Amniotic stem cell (primary cell): ENCODE data around the gene CTNNA3.
"Not testable (repeated sequence)": the region's sequence is repeated elsewhere in the genome, so short reads cannot be mapped to it uniquely, and the experiment has no call there.

Experiments
- DNase-seq: peaks from one replicate; lab custom pipeline; 2025; lab: John Stamatoyannopoulos, UW

The CTNNA3 gene

GRCh38 chr10:67602268-67602950 lies 93.6 kb downstream of the CTNNA3 start:
- peak; percentile 78 for DNase-seq

GRCh38 chr10:67599597-67599996 lies 96.4 kb downstream of the CTNNA3 start:
- no peak for DNase-seq

- DNase-seq: no peak
Observed at GRCh38 chr10:67596641-67597040, 99.4 kb downstream of the CTNNA3 start.

- DNase-seq: no peak
Observed at GRCh38 chr10:67587771-67588170, 108.2 kb downstream of the CTNNA3 start.

DNA sequence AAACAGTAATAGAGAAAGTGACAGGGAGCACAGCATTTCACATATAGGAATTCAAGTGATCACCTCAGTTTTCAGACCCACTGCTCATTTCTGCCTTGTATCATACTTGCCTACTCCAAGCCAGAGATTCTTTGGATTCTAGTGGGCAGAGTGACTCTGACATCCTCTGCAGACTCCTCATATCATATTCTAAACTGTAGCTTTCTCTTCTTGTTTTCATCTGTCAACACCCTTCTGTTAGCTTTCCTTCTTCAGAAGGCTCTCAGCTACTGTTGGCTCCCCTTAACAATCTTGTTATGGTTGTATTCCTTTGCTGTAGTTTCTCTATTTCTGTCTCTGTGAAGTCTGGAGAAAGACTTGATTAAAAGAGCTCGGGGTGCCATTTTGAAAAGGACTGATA lies 120.5 kb downstream of the CTNNA3 start:
- no peak for DNase-seq

GRCh38 chr10:67573484-67573883 lies 122.5 kb downstream of the CTNNA3 start:
- DNase-seq: no peak

DNA sequence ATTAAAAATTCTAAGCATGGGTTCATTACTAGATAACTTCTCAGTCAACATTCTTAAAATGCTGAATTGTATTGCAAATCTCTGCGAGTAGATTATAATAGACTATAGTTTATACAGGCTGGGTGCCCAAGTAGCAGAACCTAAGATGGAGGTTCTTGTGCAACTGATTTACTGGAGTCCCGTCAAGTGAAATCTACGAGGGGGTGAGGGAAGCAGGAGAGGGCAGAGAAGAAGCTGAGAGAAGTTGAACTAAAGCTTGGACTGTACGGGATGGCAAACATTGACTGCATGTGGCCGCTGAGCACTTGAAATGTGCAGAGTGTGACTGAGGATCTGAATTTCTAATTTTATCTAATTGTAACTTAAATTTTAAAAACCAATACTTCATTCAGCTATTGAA lies 124.5 kb downstream of the CTNNA3 start:
- DNase-seq: no peak

GRCh38 chr10:67558311-67558710 lies 137.7 kb downstream of the CTNNA3 start:
- DNase-seq: not testable (repeated sequence)

DNA sequence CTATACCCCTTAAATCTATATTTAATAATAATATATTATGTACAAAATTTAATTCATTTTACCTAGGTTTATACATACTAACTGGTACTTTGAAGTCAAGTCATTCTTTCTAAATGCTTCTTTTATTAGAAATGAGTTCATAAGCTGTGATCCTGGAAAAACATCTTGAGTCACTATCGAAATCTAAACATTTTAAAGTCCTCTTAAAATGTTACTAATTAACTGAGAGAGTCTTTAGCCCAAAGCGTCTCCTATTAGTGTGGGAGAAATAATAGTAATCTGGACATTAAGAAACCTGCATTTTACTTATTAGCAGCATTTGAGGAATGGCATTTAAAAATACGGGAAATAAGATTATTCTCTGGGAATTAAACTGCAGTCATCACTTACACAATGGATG lies 142.7 kb downstream of the CTNNA3 start:
- DNase-seq: no peak

DNA sequence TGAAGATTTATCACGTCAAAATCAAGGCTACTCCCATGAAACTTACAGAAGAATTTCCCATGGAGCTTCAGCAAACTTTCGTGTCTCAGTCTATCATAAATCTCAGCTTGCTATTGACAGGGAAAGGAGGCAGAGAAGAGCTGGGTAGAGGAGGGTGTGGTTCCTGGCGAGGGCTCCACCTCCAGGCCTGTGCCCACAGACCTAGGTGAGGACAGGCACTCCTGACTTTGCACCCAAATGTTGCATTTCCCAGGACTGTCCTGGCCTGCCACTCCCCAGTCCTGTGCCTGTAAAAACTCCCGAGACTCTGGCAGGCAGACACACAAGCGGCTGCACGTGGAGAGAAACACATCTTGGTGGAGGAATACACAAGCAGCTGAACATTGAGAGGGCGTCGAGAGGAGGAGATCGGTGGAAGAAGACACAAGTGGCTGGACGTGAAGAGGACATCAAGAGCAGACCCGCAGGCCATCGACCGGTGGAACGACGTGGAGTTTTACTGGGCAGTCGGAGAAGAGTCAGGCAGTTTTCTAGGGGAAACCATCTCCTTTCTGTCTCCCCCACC lies 145.1 kb downstream of the CTNNA3 start:
- no peak for DNase-seq

GRCh38 chr10:67550046-67550445 lies 145.9 kb downstream of the CTNNA3 start:
- DNase-seq: no peak

- DNase-seq: no peak
Observed at GRCh38 chr10:67549390-67549789, 146.6 kb downstream of the CTNNA3 start.

DNA sequence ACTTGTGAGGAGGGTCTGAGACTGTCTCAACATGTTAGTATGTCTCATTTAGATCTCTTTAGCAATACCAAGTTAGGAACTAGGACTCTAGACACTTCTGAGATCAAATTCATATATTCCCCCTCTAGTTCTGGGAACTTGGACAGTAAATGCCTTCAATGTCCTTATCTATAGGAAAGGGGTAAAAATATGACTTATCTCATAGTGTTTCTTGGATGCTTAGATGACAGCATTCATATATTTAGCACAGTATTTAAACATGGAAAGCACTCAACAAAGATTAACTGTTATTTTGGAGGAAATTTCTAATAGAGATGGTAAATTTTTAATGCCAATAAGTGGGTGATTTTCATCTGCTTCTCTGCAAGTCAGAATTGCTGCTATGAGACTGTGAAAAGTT lies 154.6 kb downstream of the CTNNA3 start:
- DNase-seq: no peak

- DNase-seq: no peak
Observed at GRCh38 chr10:67539312-67539711, 156.7 kb downstream of the CTNNA3 start.

DNA sequence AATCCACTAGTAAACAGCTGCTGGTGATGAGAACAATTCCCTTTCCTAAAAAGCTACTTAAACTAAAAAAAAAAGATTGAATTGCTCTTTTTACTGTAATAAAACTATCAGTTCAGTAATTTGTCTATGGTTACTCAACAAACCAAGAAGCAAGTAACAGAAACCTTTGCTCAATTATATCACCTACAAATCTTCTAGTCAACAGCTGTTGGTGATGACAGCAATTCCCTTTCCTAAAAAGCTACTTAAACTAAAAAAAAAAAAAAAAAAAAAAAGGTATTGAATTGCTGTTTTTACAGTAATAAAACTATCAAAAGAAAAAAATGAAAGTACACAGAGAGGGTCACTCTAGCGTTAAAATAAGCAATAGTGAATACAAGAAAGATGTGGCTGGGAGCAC lies 158.1 kb downstream of the CTNNA3 start:
- no peak for DNase-seq

GRCh38 chr10:67533376-67533775 lies 162.6 kb downstream of the CTNNA3 start:
- no peak for DNase-seq

GRCh38 chr10:67530990-67531389 lies 165.0 kb downstream of the CTNNA3 start:
- DNase-seq: not testable (repeated sequence)

DNA sequence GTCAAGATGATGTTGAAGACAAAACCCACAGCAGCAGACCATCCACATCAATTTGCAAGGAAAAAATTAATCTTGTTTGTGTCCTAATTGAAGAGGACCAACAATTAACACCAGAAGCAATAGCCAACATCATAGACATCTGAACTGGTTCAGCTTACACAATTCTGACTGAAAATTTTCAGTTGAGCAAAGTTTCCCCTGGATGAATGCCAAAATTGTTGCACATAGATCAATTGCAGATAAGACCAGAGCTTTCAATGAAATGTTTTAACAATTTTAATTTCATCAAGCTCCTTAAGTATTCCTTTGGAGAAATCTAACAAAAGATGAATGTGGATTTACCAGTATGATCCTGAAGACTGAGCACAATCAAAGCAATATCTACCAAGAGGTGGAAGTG lies 168.6 kb downstream of the CTNNA3 start:
- no peak for DNase-seq

- no peak for DNase-seq
Observed at GRCh38 chr10:67521546-67521945, 174.4 kb downstream of the CTNNA3 start.

DNA sequence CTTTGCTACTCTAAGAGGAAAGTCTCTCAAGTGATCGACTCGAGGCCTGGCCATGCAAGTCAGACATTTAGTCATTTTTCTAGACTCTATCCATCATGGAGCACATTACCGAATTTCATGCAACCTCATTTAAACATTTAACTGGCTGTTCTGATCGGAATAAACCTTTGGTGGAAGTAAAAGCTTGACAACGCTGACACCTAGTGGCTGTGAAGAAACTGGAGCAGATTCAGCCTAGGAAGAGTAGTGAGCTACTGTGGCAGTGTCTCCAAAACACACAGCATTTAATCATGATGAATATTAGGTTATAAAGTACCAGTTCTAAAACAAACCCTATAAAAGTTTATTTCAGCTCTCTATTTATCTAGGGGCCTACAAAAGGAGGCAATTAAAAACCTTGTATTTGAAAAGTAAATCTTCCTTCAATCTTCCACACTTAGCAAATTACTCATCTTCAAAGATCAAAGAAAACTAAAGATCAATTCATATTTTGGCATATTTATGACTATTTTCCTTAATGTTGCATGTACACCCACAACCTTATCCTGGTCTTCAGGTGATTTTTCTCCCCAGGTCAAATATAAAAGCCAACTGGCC lies 175.0 kb downstream of the CTNNA3 start:
- DNase-seq: no peak

- DNase-seq: no peak
Observed at GRCh38 chr10:67519434-67519833, 176.6 kb downstream of the CTNNA3 start.

DNA sequence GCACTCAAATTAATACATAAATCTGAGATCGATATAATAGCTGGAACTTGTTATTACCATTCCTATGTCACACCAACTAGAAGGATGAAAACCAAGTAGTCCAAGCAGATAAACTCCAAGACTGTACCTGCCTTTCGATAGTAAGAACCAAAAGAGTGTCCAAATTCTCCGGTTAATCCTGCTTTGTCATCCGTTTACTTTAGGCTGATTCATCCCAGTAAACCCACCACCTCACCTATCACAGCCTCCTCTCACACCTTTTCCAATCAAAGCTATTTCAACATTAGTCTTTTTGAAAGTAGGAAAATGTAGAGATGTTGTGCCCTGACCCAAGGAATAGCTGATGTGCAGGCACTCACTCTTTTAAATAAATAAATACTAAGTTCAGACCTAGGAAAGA lies 177.2 kb downstream of the CTNNA3 start:
- no peak for DNase-seq

DNA sequence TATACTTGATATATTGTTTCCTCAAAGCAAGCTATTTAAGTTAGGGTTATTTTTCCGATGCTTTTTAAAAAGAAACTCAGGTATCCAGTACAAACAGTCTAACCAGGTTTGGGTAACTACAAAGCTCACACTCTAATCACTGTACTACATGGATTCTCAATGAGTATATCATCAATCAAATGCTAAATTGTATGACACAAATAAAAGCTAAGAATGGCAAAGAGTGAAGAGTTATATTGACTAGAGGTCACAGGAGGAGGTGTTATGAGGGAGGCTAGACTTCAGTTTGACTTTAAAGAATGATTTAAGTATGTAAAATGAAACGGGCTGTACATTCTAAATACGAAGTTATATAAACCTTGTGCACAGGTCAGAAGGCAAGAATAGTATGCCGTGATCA lies 178.0 kb downstream of the CTNNA3 start:
- no peak for DNase-seq

DNA sequence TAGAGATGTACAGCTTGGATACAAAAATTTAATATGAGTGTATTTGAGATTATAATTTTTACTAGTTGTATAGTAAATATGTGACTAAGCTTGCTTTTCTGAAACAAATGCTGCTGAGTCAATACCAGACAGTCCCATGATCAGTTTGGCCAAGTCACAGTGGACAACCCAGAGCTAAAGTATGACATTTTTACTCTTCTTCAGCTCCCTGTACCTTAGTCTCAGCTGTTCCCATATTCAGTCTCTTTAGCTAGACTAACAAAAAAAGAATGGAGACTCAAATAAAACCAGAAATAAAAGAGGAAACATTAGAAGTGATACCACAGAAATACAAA lies 189.3 kb downstream of the CTNNA3 start:
- no peak for DNase-seq
